Parathyroid adenoma (tissue), 2 donors: ENCODE results near the gene IQCC.

ENCODE experiments used
- H2AFZ ChIP-seq: fragments of 300-600 bp; sonication (generic); one replicate; pipeline ENCODE4 v1.7.0; 2017; ENCODE audit warnings: antibody characterized with exemption, mild to moderate bottlenecking
- H3K27ac ChIP-seq: fragments of 300-600 bp; sonication (generic); one replicate; pipeline ENCODE4 v1.7.0; 2017
- H3K27me3 ChIP-seq: fragments of 300-600 bp; sonication (generic); one replicate; pipeline ENCODE4 v1.7.0; 2017; ENCODE audit warnings: low read length; ENCODE audit not compliant: control insufficient read depth, insufficient read depth
- H3K36me3 ChIP-seq: fragments of 300-600 bp; sonication (generic); one replicate; pipeline ENCODE4 v1.7.0; 2017; ENCODE audit warnings: low read length; ENCODE audit not compliant: control insufficient read depth, insufficient read depth
- H3K4me1 ChIP-seq: fragments of 300-600 bp; sonication (generic); one replicate; pipeline ENCODE4 v1.7.0; 2017; ENCODE audit warnings: control low read depth
- H3K4me2 ChIP-seq: fragments of 300-600 bp; sonication (generic); one replicate; pipeline ENCODE4 v1.7.0; 2017; ENCODE audit warnings: low read length
- H3K4me3 ChIP-seq: fragments of 300-600 bp; sonication (generic); one replicate; pipeline ENCODE4 v1.7.0; 2017; ENCODE audit warnings: low read depth, low read length
- H3K79me2 ChIP-seq: fragments of 300-600 bp; sonication (generic); one replicate; pipeline ENCODE4 v1.7.0; 2017; ENCODE audit warnings: control low read depth
- H3K9ac ChIP-seq: fragments of 300-600 bp; sonication (generic); one replicate; pipeline ENCODE4 v1.7.0; 2017; ENCODE audit warnings: mild to moderate bottlenecking
- H3K9me3 ChIP-seq: fragments of 300-600 bp; sonication (generic); one replicate; pipeline ENCODE4 v1.7.0; 2017; ENCODE audit warnings: low read length; ENCODE audit not compliant: control insufficient read depth
- CTCF ChIP-seq: fragments of 300-600 bp; sonication (generic); IDR thresholded peaks from one replicate; pipeline ENCODE4 v1.7.0; 2017; ENCODE audit warnings: antibody characterized with exemption, mild to moderate bottlenecking
- donor health status: primary hyperparathyroidism.

The IQCC gene

DNA sequence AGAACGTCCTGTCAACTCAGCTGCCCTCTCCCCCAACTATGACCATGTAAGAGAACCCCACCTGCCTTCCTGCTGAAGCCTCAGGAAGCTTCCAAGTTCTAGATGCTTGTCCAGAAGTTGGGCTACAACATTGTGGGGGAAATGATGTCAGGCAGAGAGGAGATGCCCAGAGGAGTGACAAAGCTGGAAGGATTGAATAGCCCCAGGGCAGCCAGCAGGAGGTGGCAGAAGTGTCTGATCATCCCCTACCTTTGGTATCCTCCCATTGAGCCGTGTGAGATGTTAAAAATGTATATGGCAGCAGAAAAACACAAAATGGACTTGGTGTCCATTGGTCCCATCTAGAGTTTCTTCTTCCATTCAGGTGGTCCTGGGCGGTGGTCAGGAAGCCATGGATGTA lies 23.3 kb downstream of the IQCC start:
- Histone ChIP-seq H2AFZ (no peak overlapping the region), H3K36me3 (no peaks in the 10 kb centered on the region), H3K9me3 (no peaks in the 10 kb centered on the region), H3K79me2 (peaks cover 2% of the 10 kb centered on the region), H3K9ac (no peak overlapping the region), H3K4me2 (no peak overlapping the region), H3K27me3 (no peaks in the 10 kb centered on the region), H3K27ac (no peak overlapping the region), H3K4me3 (no peak overlapping the region), H3K4me1 (no peaks in the 10 kb centered on the region)
- no peak for TF ChIP-seq CTCF

DNA sequence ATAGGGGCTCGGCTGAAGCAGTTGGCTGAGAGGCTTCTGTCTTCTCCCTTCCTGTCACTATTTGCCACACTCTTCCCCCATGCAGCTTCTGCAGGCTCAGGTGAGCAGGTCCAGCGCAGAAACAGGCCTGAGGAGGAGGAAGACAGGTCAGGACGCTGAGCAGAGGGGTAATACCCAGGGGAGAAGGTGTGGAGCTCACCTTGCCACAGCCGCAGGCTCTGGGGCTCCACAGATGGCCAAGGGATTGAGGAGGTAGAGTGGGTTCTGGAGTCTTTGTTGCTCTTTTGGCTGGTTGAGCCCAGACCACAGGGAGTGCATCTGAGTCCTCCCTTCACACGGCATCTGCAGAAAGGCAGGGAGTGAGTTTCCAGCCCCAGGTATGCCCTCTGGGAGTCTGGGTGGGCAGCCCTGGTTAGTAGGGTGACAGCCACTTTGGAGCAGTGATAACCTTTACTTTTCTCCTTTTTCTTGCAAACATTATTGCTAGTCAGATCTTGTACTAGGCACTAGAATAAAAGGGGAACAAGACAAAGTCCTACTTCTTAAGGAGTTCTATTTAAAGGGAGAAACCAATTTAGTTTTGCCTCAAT lies 26.5 kb downstream of the IQCC start:
- no peaks in the 10 kb centered on the region for H3K9me3 ChIP-seq
- no peak overlapping the region for H2AFZ ChIP-seq
- no peak overlapping the region for H3K9ac ChIP-seq
- no peak overlapping the region for H3K27ac ChIP-seq
- no peaks in the 10 kb centered on the region for H3K79me2 ChIP-seq
- H3K4me2 ChIP-seq: no peak overlapping the region
- no peak overlapping the region for H3K4me3 ChIP-seq
- no peaks in the 10 kb centered on the region for H3K36me3 ChIP-seq
- H3K4me1 ChIP-seq: no peaks in the 10 kb centered on the region
- H3K27me3 ChIP-seq: no peaks in the 10 kb centered on the region
- TF ChIP-seq CTCF: no peak

GRCh38 chr1:32232558-32233304 lies 27.3 kb downstream of the IQCC start:
- no peak overlapping the region for H2AFZ ChIP-seq

DNA sequence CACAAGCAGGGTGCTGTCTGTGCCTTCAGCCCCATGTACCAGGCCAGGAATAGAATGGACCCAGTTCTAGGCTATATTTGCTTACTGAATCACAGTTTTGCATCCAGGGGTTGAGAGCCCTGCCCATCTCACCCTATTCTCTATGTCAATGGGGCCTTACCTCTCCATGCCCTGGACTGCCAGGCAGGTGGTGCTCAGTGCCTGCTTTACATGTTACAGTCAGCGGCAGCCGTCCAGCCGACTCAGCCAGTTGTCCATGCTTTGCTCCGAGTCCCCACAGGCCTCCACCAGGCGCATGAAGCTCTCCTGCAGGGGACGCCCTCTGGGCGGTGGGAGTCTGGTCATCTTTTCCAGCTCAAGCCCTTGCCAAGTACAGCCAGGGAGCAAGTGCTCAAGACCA lies 29.3 kb downstream of the IQCC start:
- no peak for TF ChIP-seq CTCF
- H3K4me2 ChIP-seq: no peak overlapping the region
- no peak overlapping the region for H3K4me3 ChIP-seq
- H2AFZ ChIP-seq: no peak overlapping the region
- H3K79me2 ChIP-seq: no peaks in the 10 kb centered on the region
- H3K9ac ChIP-seq: no peak overlapping the region
- no peaks in the 10 kb centered on the region for H3K4me1 ChIP-seq
- no peaks in the 10 kb centered on the region for H3K9me3 ChIP-seq
- no peak overlapping the region for H3K27ac ChIP-seq
- no peaks in the 10 kb centered on the region for H3K27me3 ChIP-seq
- no peaks in the 10 kb centered on the region for H3K36me3 ChIP-seq

More at GRCh38 chr1:32232558-32233304, 27.3 kb downstream of the IQCC start:
- TF ChIP-seq CTCF: no peak
- H3K9ac ChIP-seq: no peak overlapping the region
- H3K4me1 ChIP-seq: no peaks in the 10 kb centered on the region
- no peak overlapping the region for H3K4me2 ChIP-seq
- H3K9me3 ChIP-seq: no peaks in the 10 kb centered on the region
- no peak overlapping the region for H3K27ac ChIP-seq
- no peaks in the 10 kb centered on the region for H3K36me3 ChIP-seq
- no peaks in the 10 kb centered on the region for H3K27me3 ChIP-seq
- H3K79me2 ChIP-seq: no peaks in the 10 kb centered on the region
- no peak overlapping the region for H3K4me3 ChIP-seq

GRCh38 chr1:32239337-32239736 lies 33.9 kb downstream of the IQCC start:
- no peaks in the 10 kb centered on the region for H3K36me3 ChIP-seq
- no peaks in the 10 kb centered on the region for H3K79me2 ChIP-seq
- H3K27ac ChIP-seq: no peak overlapping the region
- no peak overlapping the region for H3K9ac ChIP-seq
- no peaks in the 10 kb centered on the region for H3K4me1 ChIP-seq
- no peak overlapping the region for H3K4me3 ChIP-seq
- H3K4me2 ChIP-seq: peak overlapping the region; percentile 92
- no peaks in the 10 kb centered on the region for H3K27me3 ChIP-seq
- H3K9me3 ChIP-seq: no peaks in the 10 kb centered on the region
- H2AFZ ChIP-seq: no peak overlapping the region
- no peak for TF ChIP-seq CTCF
